ENCODE data around the gene CREB3. TPM values are rescaled to one million over a fixed set of nuclear protein-coding genes. Genes with fewer than 3 reads are reported as not detected.

The CREB3 gene
- total and polyA plus RNA-seq, 4 donors: 9.2 to 21.4 (median 18.1) TPM

DNA sequence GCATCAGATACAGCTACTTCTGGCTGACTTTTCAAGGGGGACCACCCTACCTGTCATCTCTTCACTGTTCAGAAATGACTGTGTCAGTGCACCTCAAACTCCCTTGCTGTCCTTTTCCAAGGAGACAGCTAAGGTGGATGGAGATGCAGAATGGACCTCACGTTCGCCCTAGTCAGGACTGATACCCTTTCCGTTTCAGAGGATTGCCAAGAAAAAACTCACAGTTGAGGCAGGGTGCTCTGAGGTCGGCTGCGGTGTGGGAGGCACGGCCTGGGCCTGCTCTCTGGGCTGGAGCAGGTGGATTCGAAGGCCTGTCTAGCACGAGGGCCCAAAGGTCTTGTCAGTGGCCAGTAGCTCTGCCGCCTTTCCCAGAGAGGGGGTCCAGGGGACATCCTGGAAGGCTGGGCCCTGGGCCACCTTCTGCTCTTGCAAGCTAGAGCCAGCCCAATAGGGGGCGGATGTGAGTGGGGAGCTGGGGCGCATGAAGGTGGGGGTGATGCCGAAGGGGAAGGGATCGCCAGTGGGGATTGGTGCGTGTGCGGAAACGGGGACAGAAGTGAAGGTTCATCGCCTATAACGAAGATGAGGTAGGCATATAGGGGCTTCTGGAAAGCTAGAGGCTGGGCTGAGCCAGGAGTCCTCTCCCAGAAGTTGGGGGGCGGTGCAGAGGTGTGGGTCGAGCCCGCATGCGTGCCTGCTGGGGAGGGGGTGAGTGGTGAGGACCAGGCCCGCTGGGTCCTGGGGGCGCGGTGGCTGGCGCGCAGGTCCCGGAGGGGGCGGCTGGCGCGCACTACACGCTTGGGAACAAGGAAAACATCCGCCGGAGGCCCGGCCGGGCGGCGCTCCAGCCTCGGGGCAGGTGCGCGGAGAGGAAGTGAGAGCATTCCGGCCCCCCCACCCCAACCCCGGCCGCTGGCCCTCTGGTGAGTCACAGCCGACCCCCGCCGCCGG lies 24.1 kb downstream of the CREB3 start (continued):
- peak; percentile 28 for TF ChIP-seq YY1 (IDR thresholded peaks at IDR 0.05)

DNA sequence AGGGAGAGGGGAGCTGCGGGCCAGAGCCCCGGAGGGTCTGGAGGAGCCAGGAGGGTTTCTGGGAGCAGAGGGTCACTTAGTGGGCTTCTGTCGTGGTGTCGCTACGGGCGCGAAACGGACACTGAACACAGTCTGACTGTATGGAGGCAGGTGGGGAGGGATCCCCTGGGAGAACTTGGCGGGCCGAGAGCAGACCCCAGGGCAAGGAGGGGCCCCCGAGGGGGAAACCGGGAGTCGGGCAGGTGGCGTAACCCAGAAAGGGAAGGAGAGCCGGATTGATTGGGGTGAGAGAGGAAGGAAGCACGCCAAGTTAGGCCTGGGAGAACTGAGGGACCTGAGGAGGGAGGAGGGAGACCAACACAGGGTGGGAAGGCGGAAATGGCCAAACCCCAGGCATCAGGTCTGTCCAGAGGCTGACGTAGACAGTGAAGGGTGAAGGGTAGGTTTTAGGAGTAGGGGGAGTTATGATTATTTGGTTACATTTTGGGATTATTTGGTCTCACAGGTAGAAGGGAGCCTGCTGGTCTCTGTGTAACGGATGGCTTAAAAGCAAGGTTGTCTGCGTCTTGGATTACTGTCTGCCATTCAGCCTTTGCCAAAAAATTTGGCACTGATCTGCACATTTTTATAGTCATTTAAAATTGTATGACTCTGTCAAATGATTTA lies 24.9 kb downstream of the CREB3 start:
- peak; percentile 54 for DNase-seq (ENCODE audit: low spot score)
- H3K4me3 ChIP-seq (ENCODE audit: low read depth in 1 of 3, low read length in 3 of 3): peak overlapping the region; percentile 72 to 87 (median 78)
- H3K36me3 ChIP-seq (ENCODE audit: control insufficient read depth in 4 of 4, insufficient read depth in 3 of 4, low read depth in 1 of 4, low read length in 3 of 4): peaks cover 10 to 23% (median 19%) of the 10 kb centered on the region in 4 donors
- TF ChIP-seq HNF4G (IDR thresholded peaks at IDR 0.05): no peak
- TF ChIP-seq JUND (IDR thresholded peaks at IDR 0.05): no peak
- 2% methylated on average over 20 of the region's 20 CpGs for WGBS
- peaks cover 7 to 24% (median 12%) of the 10 kb centered on the region in 4 donors for H3K4me1 ChIP-seq (ENCODE audit: control insufficient read depth in 4 of 4, insufficient read depth in 4 of 4, low read length in 3 of 4)
- H3K9ac ChIP-seq (ENCODE audit: low read depth in 1 of 2, low read length in 2 of 2): peak overlapping the region; percentile 73 to 79
- H3K27ac ChIP-seq (ENCODE audit: low read depth in 1 of 2, low read length in 2 of 2): peak overlapping the region; percentile 82 to 98
- H3K27me3 ChIP-seq (ENCODE audit: control insufficient read depth in 4 of 4, insufficient read depth in 4 of 4, low read length in 3 of 4): no peaks in the 10 kb centered on the region
- H3K9me3 ChIP-seq (ENCODE audit: control insufficient read depth in 4 of 4, low read length in 3 of 4): no peaks in the 10 kb centered on the region

- Histone ChIP-seq H3K36me3 (ENCODE audit: control insufficient read depth in 4 of 4, insufficient read depth in 3 of 4, low read depth in 1 of 4, low read length in 3 of 4) (peaks cover 6 to 18% (median 14%) of the 10 kb centered on the region in 4 donors), H3K9me3 (ENCODE audit: control insufficient read depth in 4 of 4, low read length in 3 of 4) (no peaks in the 10 kb centered on the region), H3K9ac (ENCODE audit: low read depth in 1 of 2, low read length in 2 of 2) (peak overlapping the region in 1 of 2 donors; percentile 73), H3K27ac (ENCODE audit: low read depth in 1 of 2, low read length in 2 of 2) (peak overlapping the region; percentile 82 to 98), H3K4me3 (ENCODE audit: low read depth in 1 of 3, low read length in 3 of 3) (peak overlapping the region in 1 of 3 donors; percentile 44), H3K4me1 (ENCODE audit: control insufficient read depth in 4 of 4, insufficient read depth in 4 of 4, low read length in 3 of 4) (peaks cover 7 to 24% (median 12%) of the 10 kb centered on the region in 4 donors), H3K27me3 (ENCODE audit: control insufficient read depth in 4 of 4, insufficient read depth in 4 of 4, low read length in 3 of 4) (no peaks in the 10 kb centered on the region)
- TF ChIP-seq MAX (IDR thresholded peaks at IDR 0.05) (no peak), ATF3 (IDR thresholded peaks at IDR 0.05) (no peak), YY1 (IDR thresholded peaks at IDR 0.05) (no peak), TAF1 (conservative IDR thresholded peaks at IDR 0.05) (no peak), RXRA (IDR thresholded peaks at IDR 0.05) (no peak), EGR1 (IDR thresholded peaks at IDR 0.05; ENCODE audit: low read depth in 2 of 2) (no peak), FOXA1 (IDR thresholded peaks at IDR 0.05) (no peak)
- TF ChIP-seq, protein P1, sequence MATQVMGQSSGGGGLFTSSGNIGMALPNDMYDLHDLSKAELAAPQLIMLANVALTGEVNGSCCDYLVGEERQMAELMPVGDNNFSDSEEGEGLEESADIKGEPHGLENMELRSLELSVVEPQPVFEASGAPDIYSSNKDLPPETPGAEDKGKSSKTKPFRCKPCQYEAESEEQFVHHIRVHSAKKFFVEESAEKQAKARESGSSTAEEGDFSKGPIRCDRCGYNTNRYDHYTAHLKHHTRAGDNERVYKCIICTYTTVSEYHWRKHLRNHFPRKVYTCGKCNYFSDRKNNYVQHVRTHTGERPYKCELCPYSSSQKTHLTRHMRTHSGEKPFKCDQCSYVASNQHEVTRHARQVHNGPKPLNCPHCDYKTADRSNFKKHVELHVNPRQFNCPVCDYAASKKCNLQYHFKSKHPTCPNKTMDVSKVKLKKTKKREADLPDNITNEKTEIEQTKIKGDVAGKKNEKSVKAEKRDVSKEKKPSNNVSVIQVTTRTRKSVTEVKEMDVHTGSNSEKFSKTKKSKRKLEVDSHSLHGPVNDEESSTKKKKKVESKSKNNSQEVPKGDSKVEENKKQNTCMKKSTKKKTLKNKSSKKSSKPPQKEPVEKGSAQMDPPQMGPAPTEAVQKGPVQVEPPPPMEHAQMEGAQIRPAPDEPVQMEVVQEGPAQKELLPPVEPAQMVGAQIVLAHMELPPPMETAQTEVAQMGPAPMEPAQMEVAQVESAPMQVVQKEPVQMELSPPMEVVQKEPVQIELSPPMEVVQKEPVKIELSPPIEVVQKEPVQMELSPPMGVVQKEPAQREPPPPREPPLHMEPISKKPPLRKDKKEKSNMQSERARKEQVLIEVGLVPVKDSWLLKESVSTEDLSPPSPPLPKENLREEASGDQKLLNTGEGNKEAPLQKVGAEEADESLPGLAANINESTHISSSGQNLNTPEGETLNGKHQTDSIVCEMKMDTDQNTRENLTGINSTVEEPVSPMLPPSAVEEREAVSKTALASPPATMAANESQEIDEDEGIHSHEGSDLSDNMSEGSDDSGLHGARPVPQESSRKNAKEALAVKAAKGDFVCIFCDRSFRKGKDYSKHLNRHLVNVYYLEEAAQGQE (IDR thresholded peaks at IDR 0.05): no peak
- no peak for DNase-seq (ENCODE audit: low spot score)
These were observed 25.4 kb downstream of the CREB3 start for GRCh38 chr9:35757892-35758275.

Measured in liver (tissue), 9 donors.